Stimulated activated naive B cell treated with anti-CD40 and anti-IgM and Interleukin-4, amounts not matched to agents 10 μg/mL and 1 μg/mL and 100 μg/mL, for 72 hours (primary cell): ENCODE results near the gene ACBD7.

Source experiments
- ATAC-seq, 2 donors: fragments of 150-1000 bp; cut with Tn5 transposase; replicated peaks; 2 replicates each; pipeline ENCODE4 v1.10.0; 2021; ENCODE audit warnings: moderate library complexity in 1 of 2
- DNase-seq: peaks from one replicate; pipeline ENCODE4 v3.0.0; 2021
- H3K27ac Mint-ChIP-seq: one replicate; pipeline ENCODE4 v1.8.0; 2022; ENCODE audit warnings: mild to moderate bottlenecking, mixed read lengths
- H3K27me3 Mint-ChIP-seq, 2 donors: one replicate each; pipeline ENCODE4 v1.8.0; 2022; ENCODE audit warnings: mixed read lengths in 2 of 2
- H3K36me3 Mint-ChIP-seq, 2 donors: one replicate each; pipeline ENCODE4 v1.8.0; 2022; ENCODE audit warnings: mixed read lengths in 2 of 2, mild to moderate bottlenecking in 1 of 2
- H3K4me1 Mint-ChIP-seq, 2 donors: one replicate each; pipeline ENCODE4 v1.8.0; 2022; ENCODE audit warnings: mixed read lengths in 2 of 2, mild to moderate bottlenecking in 1 of 2
- H3K4me3 Mint-ChIP-seq, 2 donors: one replicate each; pipeline ENCODE4 v1.8.0; 2022; ENCODE audit warnings: mild to moderate bottlenecking in 2 of 2, mixed read lengths in 2 of 2, moderate library complexity in 1 of 2
- H3K9me3 Mint-ChIP-seq, 2 donors: one replicate each; pipeline ENCODE4 v1.8.0; 2022; ENCODE audit warnings: mixed read lengths in 2 of 2, mild to moderate bottlenecking in 1 of 2

Gene ACBD7

DNA sequence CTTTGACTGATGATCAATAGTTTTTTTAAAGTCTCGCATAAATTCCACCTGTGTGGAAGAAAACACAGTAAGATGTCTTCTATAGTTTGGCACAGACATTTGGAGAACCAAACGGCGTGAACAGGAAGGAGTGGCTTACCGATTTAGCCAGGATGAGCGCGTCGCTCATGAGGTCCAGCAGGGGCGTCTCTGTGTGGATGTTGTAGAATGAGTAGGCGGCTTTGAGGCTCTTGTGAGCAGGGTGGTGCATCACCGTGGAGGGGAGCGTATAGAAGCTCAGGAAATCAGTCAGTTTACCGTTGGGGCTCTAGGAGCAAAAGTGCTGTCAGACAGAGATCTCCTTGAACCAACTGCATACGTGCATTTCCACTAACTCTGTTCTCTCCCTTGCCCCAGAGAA, 24.1 kb upstream of the ACBD7 start:
- Mint-ChIP-seq H3K27me3 (no peaks in the 10 kb centered on the region), H3K4me1 (no peaks in the 10 kb centered on the region), H3K36me3 (peaks cover 24 to 25% of the 10 kb centered on the region in 2 donors), H3K27ac (no peak overlapping the region), H3K9me3 (no peaks in the 10 kb centered on the region), H3K4me3 (no peak overlapping the region)
- DNase-seq = no peak
- no peak for ATAC-seq

DNA sequence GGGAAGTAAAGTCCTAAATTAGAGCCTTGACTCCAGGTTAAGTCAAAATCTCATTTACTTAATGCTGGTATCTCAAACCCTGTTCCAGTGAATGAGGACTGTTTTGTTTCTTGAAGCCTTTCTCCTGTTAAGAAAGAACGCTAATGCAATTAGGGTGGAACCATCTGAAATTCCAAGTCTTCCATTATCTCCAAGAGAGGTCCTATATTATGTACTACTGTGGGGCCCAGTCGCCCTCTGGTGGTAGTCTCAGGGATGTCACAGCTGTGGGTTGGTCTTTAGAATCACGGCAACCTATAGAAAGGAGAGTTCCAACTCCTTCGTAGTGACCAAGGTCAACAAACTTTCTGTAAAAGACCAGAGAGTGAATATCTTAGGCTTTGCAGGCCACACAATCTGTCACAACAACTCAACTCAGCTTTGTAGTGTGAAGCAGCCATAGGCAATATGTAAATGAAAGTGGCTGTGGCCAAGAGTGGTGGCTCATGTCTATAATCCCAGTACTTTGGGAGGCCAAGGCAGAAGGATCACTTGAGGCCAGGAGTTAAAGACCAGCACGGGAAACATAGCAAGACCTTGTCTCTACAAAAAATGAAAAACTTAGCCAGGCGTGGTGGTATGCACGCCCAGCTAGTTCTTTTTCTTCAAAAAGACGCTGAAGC, 17.9 kb upstream of the ACBD7 start:
- DNase-seq = peak; percentile 40
- H3K4me3 Mint-ChIP-seq = no peak overlapping the region
- H3K4me1 Mint-ChIP-seq = peaks cover 2 to 15% of the 10 kb centered on the region in 2 donors
- peak overlapping the region; percentile 16 for H3K27ac Mint-ChIP-seq
- no peaks in the 10 kb centered on the region for H3K9me3 Mint-ChIP-seq
- H3K27me3 Mint-ChIP-seq = no peaks in the 10 kb centered on the region
- H3K36me3 Mint-ChIP-seq = peaks cover 20 to 44% of the 10 kb centered on the region in 2 donors
- ATAC-seq = peak; percentile 88 to 96

DNA sequence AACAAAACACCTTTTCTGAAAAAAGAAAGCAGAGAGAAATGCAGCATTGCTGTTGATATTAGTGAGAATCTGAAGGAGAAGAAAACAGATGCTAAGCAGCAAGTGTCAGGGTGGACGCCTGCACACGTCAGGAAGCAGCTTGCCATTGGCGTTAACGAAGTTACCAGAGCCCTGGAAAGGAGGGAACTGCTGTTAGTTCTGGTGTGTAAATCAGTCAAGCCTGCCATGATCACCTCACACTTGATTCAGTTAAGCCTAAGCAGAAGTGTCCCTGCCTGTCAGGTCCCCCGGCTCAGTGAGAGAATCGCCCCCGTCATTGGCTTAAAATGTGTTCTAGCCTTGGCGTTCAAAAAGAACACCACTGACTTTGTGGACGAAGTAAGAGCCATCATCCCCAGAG, 14.9 kb upstream of the ACBD7 start:
- Mint-ChIP-seq H3K4me1 (peaks cover 14 to 35% of the 10 kb centered on the region in 2 donors), H3K36me3 (peaks cover 17 to 52% of the 10 kb centered on the region in 2 donors), H3K9me3 (no peaks in the 10 kb centered on the region), H3K27me3 (no peaks in the 10 kb centered on the region), H3K4me3 (no peak overlapping the region), H3K27ac (no peak overlapping the region)
- ATAC-seq (no peak), DNase-seq (no peak)

GRCh38 chr10:15099886-15100285, 11.3 kb upstream of the ACBD7 start:
- no peak for DNase-seq
- Mint-ChIP-seq H3K9me3 (no peaks in the 10 kb centered on the region), H3K27ac (no peak overlapping the region), H3K36me3 (peaks cover 14 to 45% of the 10 kb centered on the region in 2 donors), H3K27me3 (no peaks in the 10 kb centered on the region), H3K4me3 (no peak overlapping the region), H3K4me1 (peaks cover 18 to 42% of the 10 kb centered on the region in 2 donors)
- ATAC-seq = no peak

- Mint-ChIP-seq H3K9me3 (peaks cover 0 to 2% of the 10 kb centered on the region in 2 donors), H3K27ac (peak within 1 kb of the TSS; percentile 97)
Measured at GRCh38 chr10:15097011-15097812, 8.6 kb upstream of the ACBD7 start, which contains the start of gene RPP38. RPP38 (plus strand) TSS chr10:15097355; CDS start chr10:15103315, 5,960 bp downstream.

GRCh38 chr10:15096661-15097010, 8.1 kb upstream of the ACBD7 start:
- peak; percentile 26 to 32 for ATAC-seq
- Mint-ChIP-seq H3K4me1 (peaks cover 16 to 36% of the 10 kb centered on the region in 2 donors), H3K36me3 (peaks cover 8 to 23% of the 10 kb centered on the region in 2 donors), H3K27me3 (peaks cover 0 to 5% of the 10 kb centered on the region in 2 donors), H3K27ac (peak overlapping the region; percentile 97), H3K9me3 (peaks cover 0 to 5% of the 10 kb centered on the region in 2 donors), H3K4me3 (peak overlapping the region; percentile 90 to 96)
- no peak for DNase-seq

More at GRCh38 chr10:15097011-15097812, 8.6 kb upstream of the ACBD7 start, which contains the start of gene RPP38:
- Mint-ChIP-seq H3K4me1 (peaks cover 18 to 42% of the 10 kb centered on the region in 2 donors), H3K27me3 (peaks cover 0 to 1% of the 10 kb centered on the region in 2 donors), H3K4me3 (peak within 1 kb of the TSS; percentile 90 to 96), H3K36me3 (peaks cover 8 to 29% of the 10 kb centered on the region in 2 donors)
- ATAC-seq (peak; percentile 92 to 93), DNase-seq (peak; percentile 94)

DNA sequence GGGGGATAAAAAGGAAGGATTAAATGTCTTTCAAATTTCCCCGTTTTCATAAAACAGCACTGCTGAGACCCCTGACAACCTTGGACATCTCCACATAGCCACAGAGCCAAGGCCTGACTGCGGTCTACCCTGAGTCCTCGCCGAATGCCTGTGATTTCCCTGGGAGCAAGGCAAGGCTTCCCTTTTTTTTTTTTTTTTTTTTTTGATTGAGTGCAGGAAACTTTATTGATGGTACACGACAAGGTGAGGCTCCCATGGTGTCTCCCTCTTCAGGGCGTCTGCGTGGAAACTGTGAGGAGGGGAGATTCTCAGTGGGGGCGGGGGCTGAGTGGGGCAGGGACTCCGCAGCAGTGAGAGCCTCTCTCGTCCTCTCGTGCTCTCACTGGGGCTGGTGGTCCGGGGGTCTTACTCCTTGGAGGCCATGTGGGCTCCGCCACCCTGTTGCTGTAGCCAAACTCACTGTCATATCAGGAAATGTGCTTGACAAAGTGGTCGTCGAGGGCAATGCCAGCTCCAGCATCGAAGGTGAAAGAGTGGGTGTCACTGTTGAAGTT, 4.4 kb upstream of the ACBD7 start:
- Mint-ChIP-seq H3K27me3 (peaks cover 0 to 5% of the 10 kb centered on the region in 2 donors), H3K9me3 (peaks cover 0 to 5% of the 10 kb centered on the region in 2 donors), H3K36me3 (peaks cover 2 to 6% of the 10 kb centered on the region in 2 donors), H3K4me3 (no peak overlapping the region), H3K27ac (no peak overlapping the region), H3K4me1 (peaks cover 5 to 13% of the 10 kb centered on the region in 2 donors)
- no peak for DNase-seq
- ATAC-seq = no peak

DNA sequence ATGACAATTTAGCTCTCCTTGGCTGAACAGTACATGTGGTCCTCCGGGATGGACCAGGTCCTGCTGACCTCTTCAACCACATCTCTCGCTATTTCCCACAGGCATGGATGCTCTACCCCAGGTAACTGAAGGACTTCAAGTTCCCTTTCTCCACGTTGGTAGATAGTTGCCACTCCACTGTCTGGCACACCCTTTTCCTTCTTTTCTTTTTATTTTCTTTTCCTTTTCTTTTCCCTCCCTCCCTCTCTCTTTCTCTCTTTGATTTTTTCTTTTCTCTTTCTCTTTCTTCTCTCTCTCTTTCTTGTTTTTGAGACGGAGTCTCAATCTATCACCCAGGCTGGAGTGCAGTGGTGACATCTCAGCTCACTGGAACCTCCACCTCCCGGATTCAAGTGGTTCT, 2.8 kb upstream of the ACBD7 start:
- Mint-ChIP-seq H3K36me3 (no peaks in the 10 kb centered on the region), H3K9me3 (peaks cover 0 to 5% of the 10 kb centered on the region in 2 donors), H3K4me3 (no peak overlapping the region), H3K27ac (no peak overlapping the region), H3K27me3 (peaks cover 0 to 5% of the 10 kb centered on the region in 2 donors), H3K4me1 (peaks cover 1 to 3% of the 10 kb centered on the region in 2 donors)
- ATAC-seq (no peak), DNase-seq (no peak)

DNA sequence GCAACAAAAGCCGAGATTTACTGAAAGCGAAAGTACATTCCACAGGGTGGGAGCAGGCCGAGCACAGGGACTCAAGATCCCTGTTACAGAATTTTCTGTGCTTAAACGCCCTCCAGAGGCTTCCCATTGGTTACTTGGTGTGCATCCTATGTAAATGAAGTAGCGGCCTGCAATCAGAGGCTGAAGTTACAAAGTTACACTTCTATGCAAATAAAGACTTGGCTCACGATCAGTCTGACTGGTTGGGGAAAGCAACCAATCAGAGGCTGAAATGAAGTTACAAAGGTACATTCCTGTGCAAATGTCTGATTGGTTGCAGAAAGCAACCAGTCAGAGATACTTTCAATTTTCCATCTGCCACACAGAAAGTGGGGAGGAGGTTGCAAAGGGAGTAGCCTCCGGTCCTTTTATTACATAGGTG, 4.1 kb downstream of the ACBD7 start:
- Mint-ChIP-seq H3K36me3 (no peaks in the 10 kb centered on the region), H3K27me3 (no peaks in the 10 kb centered on the region), H3K4me3 (peak overlapping the region in 1 of 2 donors; percentile 32), H3K9me3 (no peaks in the 10 kb centered on the region), H3K4me1 (peaks cover 0 to 3% of the 10 kb centered on the region in 2 donors), H3K27ac (no peak overlapping the region)
- DNase-seq (no peak), ATAC-seq (no peak)

DNA sequence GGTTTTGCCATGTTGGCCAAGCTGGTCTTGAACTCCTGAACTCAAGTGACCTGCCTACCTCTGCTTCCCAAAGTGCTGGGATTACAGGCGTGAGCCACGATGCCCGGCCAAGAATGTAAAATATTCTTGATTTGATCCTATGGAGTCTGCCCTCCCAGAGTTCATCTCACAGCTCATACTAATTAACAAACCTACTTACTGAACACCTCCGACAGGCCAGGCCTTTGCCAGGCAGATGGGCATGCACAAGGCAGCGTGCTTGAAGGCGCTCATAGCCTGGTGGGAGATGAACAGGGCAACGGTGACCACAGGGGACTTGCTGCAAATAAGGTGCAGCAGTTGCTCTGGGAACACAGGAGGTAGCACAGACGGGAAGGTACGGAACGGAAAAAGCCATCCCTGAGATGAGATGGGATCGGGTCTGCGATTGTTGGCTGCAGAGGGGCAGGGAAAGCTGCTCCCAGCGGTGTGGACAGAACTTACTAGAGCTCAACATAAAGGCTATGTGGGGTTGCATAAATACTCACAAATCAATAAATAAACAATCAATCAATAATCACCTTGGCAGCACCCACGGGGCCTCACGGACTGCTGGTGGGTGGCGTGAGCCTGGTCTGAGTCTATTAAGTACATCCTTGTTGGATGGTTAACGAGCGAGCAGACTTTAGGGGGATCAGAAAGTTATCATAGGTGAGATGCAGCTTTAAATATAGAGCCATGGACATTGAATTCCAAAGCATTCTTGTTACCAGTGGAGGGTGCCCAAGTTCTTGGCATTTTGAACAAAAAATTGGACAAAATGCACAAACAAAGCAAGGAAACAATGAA, 4.7 kb downstream of the ACBD7 start:
- H3K4me3 Mint-ChIP-seq = peak overlapping the region in 1 of 2 donors; percentile 32
- H3K27me3 Mint-ChIP-seq = no peaks in the 10 kb centered on the region
- H3K36me3 Mint-ChIP-seq = no peaks in the 10 kb centered on the region
- peaks cover 0 to 3% of the 10 kb centered on the region in 2 donors for H3K4me1 Mint-ChIP-seq
- H3K9me3 Mint-ChIP-seq = no peaks in the 10 kb centered on the region
- no peak for ATAC-seq
- DNase-seq = no peak
- no peak overlapping the region for H3K27ac Mint-ChIP-seq

DNA sequence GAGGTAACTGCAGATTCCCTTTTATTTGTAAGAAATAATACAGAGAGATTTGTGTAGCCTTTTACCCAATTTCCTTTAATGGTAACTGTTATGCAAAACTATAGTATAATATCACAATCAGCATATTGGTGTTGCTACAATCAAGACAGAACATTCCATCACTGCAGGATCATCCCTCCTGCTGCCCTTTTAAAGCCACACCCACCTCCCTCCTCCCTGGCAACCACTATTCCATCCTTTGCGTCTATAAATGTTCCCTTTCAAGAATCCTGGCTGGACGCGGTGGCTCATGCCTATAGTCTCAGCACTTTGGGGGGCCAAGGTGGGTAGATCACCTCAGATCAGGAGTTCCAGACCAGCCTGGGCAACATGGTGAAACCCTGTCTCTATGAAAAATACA, 13.2 kb downstream of the ACBD7 start:
- ATAC-seq (no peak), DNase-seq (no peak)
- peaks cover 0 to 7% of the 10 kb centered on the region in 2 donors for H3K27me3 Mint-ChIP-seq
- H3K4me3 Mint-ChIP-seq = no peak overlapping the region
- no peaks in the 10 kb centered on the region for H3K4me1 Mint-ChIP-seq
- H3K9me3 Mint-ChIP-seq = peaks cover 0 to 5% of the 10 kb centered on the region in 2 donors
- peaks cover 0 to 6% of the 10 kb centered on the region in 2 donors for H3K36me3 Mint-ChIP-seq
- H3K27ac Mint-ChIP-seq = no peak overlapping the region

DNA sequence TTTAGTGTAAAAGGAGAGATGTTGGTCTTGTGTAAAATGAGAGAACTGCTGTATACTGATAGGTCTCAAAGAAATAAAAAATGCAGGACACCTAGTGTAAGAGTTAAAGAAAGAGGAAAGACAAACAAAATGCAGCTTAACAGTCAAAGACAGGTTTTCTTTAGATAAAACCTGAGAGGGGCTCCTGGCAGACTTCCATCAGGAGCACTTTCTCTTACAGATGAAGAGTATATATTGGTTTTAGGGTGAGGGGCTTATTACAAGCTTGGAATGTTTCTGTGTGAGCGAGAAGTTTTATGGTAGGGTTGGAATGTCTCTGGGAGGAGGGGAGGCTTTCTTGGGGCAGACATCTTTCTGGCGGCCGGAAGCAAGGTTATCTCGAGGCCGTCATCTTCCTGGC, 16.2 kb downstream of the ACBD7 start:
- no peak for ATAC-seq
- peaks cover 0 to 5% of the 10 kb centered on the region in 2 donors for H3K9me3 Mint-ChIP-seq
- H3K36me3 Mint-ChIP-seq = peaks cover 0 to 6% of the 10 kb centered on the region in 2 donors

DNA sequence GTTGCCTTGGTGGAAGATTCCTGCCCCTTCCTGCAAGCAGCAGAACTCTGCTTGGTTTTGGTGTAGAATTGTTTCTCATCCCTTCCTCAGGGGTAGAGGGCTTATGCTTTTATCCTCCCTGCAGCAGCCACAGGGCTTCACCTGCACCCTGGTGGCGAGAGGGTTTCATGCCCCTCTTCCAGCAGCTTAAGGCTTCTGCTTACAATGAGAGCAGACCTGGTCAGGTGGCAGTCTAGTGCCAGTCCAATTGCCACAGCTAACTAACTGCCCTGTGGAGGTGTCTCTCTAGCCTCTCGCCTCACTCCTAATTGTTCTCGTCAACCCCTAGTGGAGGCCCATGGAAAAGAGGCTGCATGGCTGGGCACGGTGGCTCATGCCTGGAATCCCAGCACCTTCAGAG, 19.3 kb downstream of the ACBD7 start:
- Mint-ChIP-seq H3K4me3 (no peak overlapping the region), H3K27ac (no peak overlapping the region), H3K27me3 (peaks cover 11 to 19% of the 10 kb centered on the region in 2 donors), H3K4me1 (no peaks in the 10 kb centered on the region), H3K9me3 (peaks cover 5 to 9% of the 10 kb centered on the region in 2 donors), H3K36me3 (peaks cover 3 to 6% of the 10 kb centered on the region in 2 donors)
- ATAC-seq (no peak), DNase-seq (no peak)

More for the DNA sequence above, 16.2 kb downstream of the ACBD7 start:
- H3K4me1 Mint-ChIP-seq = no peaks in the 10 kb centered on the region
- H3K27ac Mint-ChIP-seq = no peak overlapping the region
- H3K4me3 Mint-ChIP-seq = no peak overlapping the region
- peaks cover 0 to 11% of the 10 kb centered on the region in 2 donors for H3K27me3 Mint-ChIP-seq
- DNase-seq = no peak
